Gastroesophageal sphincter (tissue), 4 donors: ENCODE data around the gene LHB. TPM values are rescaled to one million over a fixed set of nuclear protein-coding genes. Genes with fewer than 3 reads are reported as not detected.

Source experiments
- ATAC-seq: fragments of 150-250 bp; one replicate; pipeline ENCODE4 v1.9.1; 2016; ENCODE audit warnings: mild to moderate bottlenecking, moderate library complexity
- H3K27ac ChIP-seq, 4 donors: fragments of 200-600 bp; sonication (generic) in 3 of 4; 1 replicate in 3 of 4; 2 replicates in 1 of 4; pipeline ENCODE4 v1.5.1; 2016 to 2019
- H3K27me3 ChIP-seq: fragments of 200-600 bp; sonication (generic); one replicate; pipeline ENCODE4 v1.5.1; 2019
- H3K36me3 ChIP-seq, 2 donors: fragments of 200-600 bp; sonication (generic); one replicate each; pipeline ENCODE4 v1.5.1; 2019; ENCODE audit warnings: control low read depth in 1 of 2
- H3K4me1 ChIP-seq, 3 donors: fragments of 200-600 bp; sonication (generic); 1 replicate in 2 of 3; 2 replicates in 1 of 3; pipeline ENCODE4 v1.5.1; 2016 to 2019; ENCODE audit warnings: control low read depth in 2 of 3
- H3K4me3 ChIP-seq, 2 donors: fragments of 200-600 bp; sonication (generic); one replicate each; pipeline ENCODE4 v1.5.1; 2019; ENCODE audit warnings: mild to moderate bottlenecking in 1 of 2, moderate library complexity in 1 of 2
- H3K9me3 ChIP-seq, 3 donors: fragments of 200-600 bp; sonication (generic); one replicate each; pipeline ENCODE4 v1.5.1; 2017 to 2019; ENCODE audit warnings: control low read depth in 2 of 3
- EP300 ChIP-seq: sonication (generic); formaldehyde crosslinking; IDR thresholded peaks from one replicate; pipeline ENCODE4 v1.6.1; 2017; ENCODE audit warnings: antibody characterized with exemption, mild to moderate bottlenecking
- POLR2A ChIP-seq, 2 donors: fragments of 450-650 bp; IDR thresholded peaks; one replicate each; pipeline ENCODE4 v1.6.1; 2017; ENCODE audit warnings: antibody characterized with exemption in 2 of 2, mild to moderate bottlenecking in 2 of 2, moderate library complexity in 1 of 2
- POLR2AphosphoS5 ChIP-seq: sonication (generic); formaldehyde crosslinking; IDR thresholded peaks from one replicate; pipeline ENCODE4 v1.6.1; 2017; ENCODE audit warnings: antibody characterized with exemption
- WGBS, 2 donors: methylation state at CpG; one replicate each; pipeline ENCODE4 v1.1.5; 2018; ENCODE audit warnings: low coverage in 1 of 2; 5-methylcytosine and 5-hydroxymethylcytosine counted together
- total RNA-seq, 4 donors: library from RNA; depleted of rRNA; stranded (reverse); fragments of >200 nt; gene quantifications; one replicate each; pipeline ENCODE4 v1.1.0, GENCODE V29; 2016
- TF ChIP-seq, protein P1 (sequence below), 4 experiments: fragments of 200-600 bp in 2 of 4; fragments of 450-650 bp in 2 of 4; sonication (generic) in 1 of 4; IDR thresholded peaks; one replicate each; pipeline ENCODE4 v1.5.1; 2017 to 2019; ENCODE audit warnings: antibody characterized with exemption in 4 of 4, mild to moderate bottlenecking in 2 of 4, moderate library complexity in 2 of 4

LHB gene
- total RNA-seq, 4 donors from 2014 or later: not detected

DNA sequence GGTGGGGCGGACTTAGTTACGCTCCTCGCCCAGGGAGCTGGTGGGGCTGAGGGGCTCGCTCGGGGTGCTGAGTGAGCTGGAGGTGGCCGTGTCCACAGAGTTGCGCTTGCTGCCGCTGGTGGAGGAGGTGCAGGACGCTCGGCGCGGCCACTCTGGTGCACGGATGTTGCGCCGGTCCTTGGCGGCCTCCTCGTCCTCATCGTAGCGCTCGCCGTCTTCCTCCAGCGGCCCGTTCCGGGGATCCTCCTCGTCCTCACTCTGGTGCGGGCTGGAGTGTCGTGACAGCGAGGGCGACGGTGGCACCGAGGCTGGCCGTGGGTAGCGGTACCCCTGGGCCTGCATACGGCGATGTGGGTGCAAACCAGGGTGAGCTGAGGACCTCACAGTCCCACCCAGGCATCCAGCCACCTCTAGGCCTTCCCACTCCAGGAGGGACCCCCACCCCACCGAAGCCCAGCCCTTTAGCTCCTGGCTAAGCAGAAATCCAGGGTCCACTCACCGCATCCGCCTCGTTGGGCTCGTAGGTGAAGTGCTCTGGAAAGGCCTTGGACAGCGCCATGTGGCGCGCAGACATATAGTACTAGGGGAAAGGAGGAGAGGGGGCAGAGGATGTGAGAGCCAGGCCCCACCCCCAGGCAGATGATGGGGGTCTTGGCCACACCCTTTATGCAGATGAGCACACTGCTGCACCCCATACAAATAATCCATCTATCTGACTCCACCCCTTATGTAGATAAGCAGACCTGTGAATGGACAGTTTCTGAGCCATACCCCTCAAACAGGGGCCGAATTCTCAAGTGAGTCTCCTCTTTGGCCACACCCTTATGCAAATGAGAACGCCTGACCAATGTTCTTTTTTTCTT lies 47.4 kb downstream of the LHB start:
- H3K27me3 ChIP-seq: no peaks in the 10 kb centered on the region
- TF ChIP-seq POLR2A (IDR thresholded peaks at IDR 0.05): peak in 1 of 2 donors; percentile 19
- no peak for TF ChIP-seq POLR2AphosphoS5
- TF ChIP-seq, protein P1, sequence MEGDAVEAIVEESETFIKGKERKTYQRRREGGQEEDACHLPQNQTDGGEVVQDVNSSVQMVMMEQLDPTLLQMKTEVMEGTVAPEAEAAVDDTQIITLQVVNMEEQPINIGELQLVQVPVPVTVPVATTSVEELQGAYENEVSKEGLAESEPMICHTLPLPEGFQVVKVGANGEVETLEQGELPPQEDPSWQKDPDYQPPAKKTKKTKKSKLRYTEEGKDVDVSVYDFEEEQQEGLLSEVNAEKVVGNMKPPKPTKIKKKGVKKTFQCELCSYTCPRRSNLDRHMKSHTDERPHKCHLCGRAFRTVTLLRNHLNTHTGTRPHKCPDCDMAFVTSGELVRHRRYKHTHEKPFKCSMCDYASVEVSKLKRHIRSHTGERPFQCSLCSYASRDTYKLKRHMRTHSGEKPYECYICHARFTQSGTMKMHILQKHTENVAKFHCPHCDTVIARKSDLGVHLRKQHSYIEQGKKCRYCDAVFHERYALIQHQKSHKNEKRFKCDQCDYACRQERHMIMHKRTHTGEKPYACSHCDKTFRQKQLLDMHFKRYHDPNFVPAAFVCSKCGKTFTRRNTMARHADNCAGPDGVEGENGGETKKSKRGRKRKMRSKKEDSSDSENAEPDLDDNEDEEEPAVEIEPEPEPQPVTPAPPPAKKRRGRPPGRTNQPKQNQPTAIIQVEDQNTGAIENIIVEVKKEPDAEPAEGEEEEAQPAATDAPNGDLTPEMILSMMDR (IDR thresholded peaks at IDR 0.05): no peak
- no peak for ATAC-seq
- no peaks in the 10 kb centered on the region for H3K9me3 ChIP-seq
- peak overlapping the region in 2 of 4 donors; percentile 58 to 95 for H3K27ac ChIP-seq
- 51 to 90% methylated on average over 2 to 7 of the region's 45 CpGs for WGBS, 2 donors
- H3K4me1 ChIP-seq: peaks cover 0 to 43% (median 17%) of the 10 kb centered on the region in 3 donors
- peaks cover 0 to 80% of the 10 kb centered on the region in 2 donors for H3K36me3 ChIP-seq
- no peak overlapping the region for H3K4me3 ChIP-seq

DNA sequence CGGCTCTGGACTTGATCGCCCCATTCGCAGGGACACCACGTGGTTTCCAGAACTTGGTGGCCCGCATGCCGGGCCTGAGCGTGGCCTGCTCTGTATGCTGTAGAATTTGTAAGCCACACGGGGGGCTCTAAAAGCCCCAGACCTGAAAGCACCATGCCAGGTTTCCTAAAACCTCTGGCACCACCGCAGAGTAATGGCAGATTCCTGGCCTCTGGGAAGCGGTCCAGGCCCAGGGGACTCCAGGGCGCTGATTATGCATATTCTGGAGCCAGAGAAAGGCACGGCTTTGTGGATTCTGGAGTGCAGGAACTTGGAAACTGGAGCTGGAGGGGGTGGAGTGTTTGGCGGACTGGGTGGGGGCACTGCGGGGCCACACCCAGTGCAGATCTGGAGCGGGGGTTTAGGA lies 48.1 kb downstream of the LHB start:
- Histone ChIP-seq H3K36me3 (peaks cover 0 to 73% of the 10 kb centered on the region in 2 donors), H3K27ac (peak overlapping the region in 3 of 4 donors; percentile 93 to 95 (median 93))

DNA sequence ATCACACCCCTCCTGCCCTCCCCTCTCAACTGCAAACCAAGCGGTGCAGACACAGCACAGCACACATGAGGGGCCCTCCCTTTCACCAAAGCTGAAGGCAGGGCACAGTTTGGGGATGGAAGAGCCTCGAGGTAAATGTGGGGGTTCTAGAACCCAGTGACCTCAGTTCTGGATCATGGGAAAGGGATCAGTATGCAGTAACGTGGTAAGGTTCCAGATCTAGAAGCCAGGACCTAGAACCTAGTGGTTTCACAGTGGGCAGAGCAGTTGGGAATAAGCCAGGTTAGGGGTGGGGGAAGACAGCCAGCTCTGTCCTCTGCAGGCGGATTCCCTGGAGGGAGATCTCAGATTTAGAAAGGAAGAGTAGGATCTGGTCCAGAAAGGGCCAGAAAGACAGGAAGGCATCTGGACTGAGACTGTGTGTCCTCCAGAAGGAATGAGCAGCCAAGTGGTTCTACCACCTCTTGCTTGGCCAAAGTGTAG lies 48.7 kb downstream of the LHB start:
- H3K27ac ChIP-seq: peak overlapping the region in 3 of 4 donors; percentile 93 to 95 (median 93)
- H3K4me3 ChIP-seq: no peak overlapping the region
- WGBS, 2 donors: 44 to 60% methylated on average over 1 to 2 of the region's 4 CpGs
- no peak for ATAC-seq
- no peaks in the 10 kb centered on the region for H3K27me3 ChIP-seq
- no peaks in the 10 kb centered on the region for H3K9me3 ChIP-seq
- H3K36me3 ChIP-seq: peaks cover 0 to 67% of the 10 kb centered on the region in 2 donors
- TF ChIP-seq, protein P1 (IDR thresholded peaks at IDR 0.05): no peak
- TF ChIP-seq POLR2AphosphoS5: no peak
- peak in 1 of 2 donors; percentile 11 for TF ChIP-seq POLR2A (IDR thresholded peaks at IDR 0.05)
- H3K4me1 ChIP-seq: peaks cover 0 to 56% (median 30%) of the 10 kb centered on the region in 3 donors

More for the DNA sequence above, 48.1 kb downstream of the LHB start:
- H3K4me1 ChIP-seq: peaks cover 0 to 50% (median 24%) of the 10 kb centered on the region in 3 donors
- ATAC-seq: no peak
- 71 to 75% methylated on average over 4 to 6 of the region's 15 CpGs for WGBS, 2 donors
- no peaks in the 10 kb centered on the region for H3K9me3 ChIP-seq
- H3K27me3 ChIP-seq: no peaks in the 10 kb centered on the region
- TF ChIP-seq EP300 (no peak), POLR2AphosphoS5 (no peak), POLR2A (IDR thresholded peaks at IDR 0.05) (no peak)
- TF ChIP-seq, protein P1 (IDR thresholded peaks at IDR 0.05): no peak
- H3K4me3 ChIP-seq: no peak overlapping the region

DNA sequence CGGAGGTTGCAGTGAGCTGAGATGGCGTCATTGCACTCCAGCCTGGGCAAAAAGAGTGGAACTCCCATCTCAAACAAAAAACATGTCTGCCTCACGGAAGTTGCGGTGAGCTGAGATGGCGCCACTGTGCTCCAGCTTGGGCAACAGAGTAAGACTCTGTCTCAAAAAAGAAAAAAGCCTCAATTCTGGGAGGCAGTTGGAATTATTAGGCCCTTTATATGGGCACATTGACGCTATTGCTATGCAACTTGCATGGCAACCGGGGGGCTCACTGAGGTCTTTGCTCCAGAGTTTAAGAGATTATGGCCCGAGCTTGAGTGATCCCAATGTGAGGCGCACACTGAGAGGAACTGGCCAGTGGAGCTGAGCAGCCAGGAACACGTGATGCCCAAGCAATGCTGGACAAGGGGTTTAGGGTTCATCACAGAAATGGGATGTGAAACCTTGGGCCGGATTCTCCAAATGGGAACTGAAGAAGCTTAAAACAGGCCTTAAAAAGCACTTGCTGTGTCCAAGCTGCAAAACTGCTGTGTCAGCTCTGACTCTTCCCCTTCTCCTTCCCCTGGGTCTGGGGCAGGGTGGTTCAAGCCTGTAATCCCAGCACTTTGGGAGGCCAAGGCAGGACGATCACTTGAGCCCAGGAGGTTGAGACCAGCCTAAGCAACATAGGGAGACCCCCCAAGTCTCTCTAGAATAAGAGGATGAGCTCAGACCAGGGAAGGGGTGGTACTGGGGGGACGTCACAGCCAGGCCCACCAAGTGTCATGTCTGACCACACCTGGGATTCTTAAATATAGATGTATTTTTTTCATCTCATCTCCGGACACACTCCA lies 49.3 kb downstream of the LHB start:
- peaks cover 0 to 62% (median 31%) of the 10 kb centered on the region in 3 donors for H3K4me1 ChIP-seq
- peak overlapping the region in 1 of 2 donors; percentile 88 for H3K4me3 ChIP-seq
- H3K9me3 ChIP-seq: no peaks in the 10 kb centered on the region
- peaks cover 0 to 61% of the 10 kb centered on the region in 2 donors for H3K36me3 ChIP-seq
- peak overlapping the region in 3 of 4 donors; percentile 93 to 95 (median 93) for H3K27ac ChIP-seq
- WGBS, 2 donors: 72 to 85% methylated on average over 6 to 12 of the region's 14 CpGs
- no peaks in the 10 kb centered on the region for H3K27me3 ChIP-seq
- TF ChIP-seq EP300: no peak
- TF ChIP-seq POLR2A (IDR thresholded peaks at IDR 0.05): peak in 1 of 2 donors; percentile 17
- TF ChIP-seq, protein P1 (IDR thresholded peaks at IDR 0.05): no peak
- TF ChIP-seq POLR2AphosphoS5: peak; percentile 26
- ATAC-seq: no peak
